Esophagus muscularis mucosa (tissue), 4 donors: ENCODE results near the gene CTNNA2. TPM values are rescaled to one million over a fixed set of nuclear protein-coding genes. Genes with fewer than 3 reads are reported as not detected.
"Not testable (repeated sequence)": the region's sequence is repeated elsewhere in the genome, so short reads cannot be mapped to it uniquely, and the experiment has no call there.

Experiments used
- DNase-seq: peaks from one replicate; pipeline ENCODE4 v3.0.0-alpha.2; 2017; ENCODE audit errors: extremely low spot score
- H3K27ac ChIP-seq, 4 donors: fragments of 200-600 bp; sonication (generic); replicated peaks in 1 of 4; 1 replicate in 3 of 4; 2 replicates in 1 of 4; pipeline ENCODE4 v1.5.1; 2016 to 2019; ENCODE audit warnings: mild to moderate bottlenecking in 1 of 4
- H3K27me3 ChIP-seq, 4 donors: fragments of 200-600 bp; sonication (generic); one replicate each; pipeline versions ENCODE4 v1.5.1 to v1.6.0; 2016 to 2019
- H3K36me3 ChIP-seq, 4 donors: fragments of 200-600 bp; sonication (generic); one replicate each; pipeline ENCODE4 v1.5.1; 2016 to 2019
- H3K4me1 ChIP-seq, 4 donors: fragments of 200-600 bp; sonication (generic); one replicate each; pipeline ENCODE4 v1.5.1; 2016 to 2019
- H3K4me3 ChIP-seq, 4 donors: fragments of 200-600 bp; sonication (generic); 1 replicate in 2 of 4; 2 replicates in 2 of 4; pipeline ENCODE4 v1.5.1; 2016 to 2019; ENCODE audit warnings: mild to moderate bottlenecking in 4 of 4, moderate library complexity in 1 of 4
- H3K9me3 ChIP-seq, 4 donors: fragments of 200-600 bp; sonication (generic); 1 replicate in 3 of 4; 2 replicates in 1 of 4; pipeline ENCODE4 v1.5.1; 2016 to 2019
- EP300 ChIP-seq: sonication (generic); formaldehyde crosslinking; IDR thresholded peaks from one replicate; pipeline ENCODE4 v1.6.1; 2017; ENCODE audit warnings: antibody characterized with exemption
- POLR2A ChIP-seq: fragments of 450-650 bp; IDR thresholded peaks from one replicate; pipeline ENCODE4 v1.6.1; 2017; ENCODE audit warnings: antibody characterized with exemption, moderate library complexity, mild to moderate bottlenecking, low read depth
- POLR2AphosphoS5 ChIP-seq, 2 donors: sonication (generic); formaldehyde crosslinking; IDR thresholded peaks; one replicate each; pipeline ENCODE4 v1.6.1; 2017; ENCODE audit warnings: antibody characterized with exemption in 2 of 2
- WGBS: methylation state at CpG from one replicate; pipeline ENCODE4 v1.1.5; 2018; 5-methylcytosine and 5-hydroxymethylcytosine counted together
- intact Hi-C: fragments of 100-400 bp; cut with DNase I; formaldehyde crosslinking; loops from one replicate; pipeline ENCODE4 v1.15.1; 2023
- total RNA-seq, 4 donors: library from RNA; depleted of rRNA; stranded (reverse); fragments of >200 nt; gene quantifications; one replicate each; pipeline versions ENCODE4 v1.1.0 to v1.2.1, GENCODE V29; 2016
- TF ChIP-seq, protein P1 (sequence below), 3 experiments: fragments of 200-600 bp in 2 of 3; fragments of 450-650 bp in 1 of 3; sonication (generic) in 2 of 3; IDR thresholded peaks; one replicate each; pipeline ENCODE4 v1.5.1; 2017 to 2019; ENCODE audit warnings: antibody characterized with exemption in 3 of 3, mild to moderate bottlenecking in 2 of 3, moderate library complexity in 1 of 3

The CTNNA2 gene
- total RNA-seq, 4 donors from 2014 or later = 0.42 to 2.5 (median 1.1) TPM

DNA sequence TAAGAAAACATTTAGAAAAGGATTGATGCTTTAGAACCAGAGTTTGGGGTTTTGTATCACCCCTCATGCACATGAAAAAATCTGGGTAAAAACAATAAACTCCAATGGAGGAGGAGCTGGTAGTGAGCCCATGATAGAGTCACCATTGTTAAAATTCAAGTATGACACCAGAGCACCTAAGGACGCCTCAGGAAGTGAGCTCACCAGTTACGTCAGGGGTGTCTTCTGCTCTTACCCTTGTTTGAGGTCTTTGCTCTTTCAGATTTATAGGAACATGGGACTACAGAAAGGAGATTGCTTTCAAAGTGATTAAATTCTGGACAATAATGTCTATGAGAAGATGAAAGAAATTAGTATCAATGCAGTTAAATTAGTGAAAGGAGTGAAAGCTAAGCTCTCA, 685.2 kb downstream of the CTNNA2 start:
- WGBS = 82% methylated on average over 2 of the region's 2 CpGs
- intact Hi-C loops = no loop called here
- Histone ChIP-seq H3K4me1 (no peaks in the 10 kb centered on the region), H3K4me3 (no peak overlapping the region), H3K27ac (no peak overlapping the region), H3K36me3 (no peaks in the 10 kb centered on the region), H3K9me3 (no peaks in the 10 kb centered on the region), H3K27me3 (no peaks in the 10 kb centered on the region)
- no peak for DNase-seq
- TF ChIP-seq, protein P1, sequence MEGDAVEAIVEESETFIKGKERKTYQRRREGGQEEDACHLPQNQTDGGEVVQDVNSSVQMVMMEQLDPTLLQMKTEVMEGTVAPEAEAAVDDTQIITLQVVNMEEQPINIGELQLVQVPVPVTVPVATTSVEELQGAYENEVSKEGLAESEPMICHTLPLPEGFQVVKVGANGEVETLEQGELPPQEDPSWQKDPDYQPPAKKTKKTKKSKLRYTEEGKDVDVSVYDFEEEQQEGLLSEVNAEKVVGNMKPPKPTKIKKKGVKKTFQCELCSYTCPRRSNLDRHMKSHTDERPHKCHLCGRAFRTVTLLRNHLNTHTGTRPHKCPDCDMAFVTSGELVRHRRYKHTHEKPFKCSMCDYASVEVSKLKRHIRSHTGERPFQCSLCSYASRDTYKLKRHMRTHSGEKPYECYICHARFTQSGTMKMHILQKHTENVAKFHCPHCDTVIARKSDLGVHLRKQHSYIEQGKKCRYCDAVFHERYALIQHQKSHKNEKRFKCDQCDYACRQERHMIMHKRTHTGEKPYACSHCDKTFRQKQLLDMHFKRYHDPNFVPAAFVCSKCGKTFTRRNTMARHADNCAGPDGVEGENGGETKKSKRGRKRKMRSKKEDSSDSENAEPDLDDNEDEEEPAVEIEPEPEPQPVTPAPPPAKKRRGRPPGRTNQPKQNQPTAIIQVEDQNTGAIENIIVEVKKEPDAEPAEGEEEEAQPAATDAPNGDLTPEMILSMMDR (IDR thresholded peaks at IDR 0.05) = no peak
- no peak for TF ChIP-seq EP300

GRCh38 chr2:80199504-80199903, 686.7 kb downstream of the CTNNA2 start:
- Histone ChIP-seq H3K36me3 (no peaks in the 10 kb centered on the region), H3K27me3 (no peaks in the 10 kb centered on the region), H3K27ac (no peak overlapping the region), H3K9me3 (peaks cover 0 to 5% (median 0%) of the 10 kb centered on the region in 4 donors), H3K4me1 (no peaks in the 10 kb centered on the region), H3K4me3 (no peak overlapping the region)
- no peak for DNase-seq
- intact Hi-C loops = no loop called here
- no peak for TF ChIP-seq EP300
- no peak for TF ChIP-seq POLR2AphosphoS5 (IDR thresholded peaks at IDR 0.05)
- TF ChIP-seq, protein P1 (IDR thresholded peaks at IDR 0.05) = no peak
- no peak for TF ChIP-seq POLR2A

DNA sequence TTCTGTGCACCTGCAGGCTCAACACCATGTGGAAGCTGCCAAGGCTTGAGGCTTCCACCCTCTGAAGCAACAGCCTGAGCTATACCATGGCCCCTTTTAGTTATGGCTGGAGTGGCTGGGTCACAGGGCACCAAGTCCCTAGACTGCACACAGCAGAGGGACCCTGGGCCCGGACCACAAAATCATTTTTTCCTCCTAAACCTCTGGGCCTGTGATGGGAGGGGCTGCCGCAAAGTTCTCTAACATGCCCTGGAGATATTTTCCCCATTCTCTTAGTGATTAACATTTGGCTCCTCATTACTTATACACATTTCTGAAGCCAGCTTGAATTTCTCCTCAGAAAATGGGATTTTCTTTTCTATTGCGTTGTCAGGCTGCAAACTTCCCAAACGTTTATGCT, 691.1 kb downstream of the CTNNA2 start:
- H3K4me3 ChIP-seq, H3K9me3 ChIP-seq, H3K36me3 ChIP-seq, H3K4me1 ChIP-seq, H3K27me3 ChIP-seq, H3K27ac ChIP-seq, intact Hi-C loops: not testable (repeated sequence)
- peak; percentile 4 for DNase-seq
- WGBS = 94% methylated on average over 4 of the region's 4 CpGs

GRCh38 chr2:80205498-80205897, 692.6 kb downstream of the CTNNA2 start:
- Histone ChIP-seq H3K4me3 (no peak overlapping the region), H3K4me1 (no peaks in the 10 kb centered on the region), H3K36me3 (no peaks in the 10 kb centered on the region), H3K27me3 (no peaks in the 10 kb centered on the region), H3K27ac (no peak overlapping the region), H3K9me3 (peaks cover 0 to 5% (median 0%) of the 10 kb centered on the region in 4 donors)
- TF ChIP-seq EP300 (no peak), POLR2AphosphoS5 (IDR thresholded peaks at IDR 0.05) (no peak), POLR2A (no peak)
- TF ChIP-seq, protein P1 (IDR thresholded peaks at IDR 0.05) = no peak
- intact Hi-C loops = no loop called here
- no peak for DNase-seq
- 53% methylated on average over 2 of the region's 2 CpGs for WGBS

GRCh38 chr2:80209458-80209857, 696.6 kb downstream of the CTNNA2 start:
- intact Hi-C loops = no loop called here
- Histone ChIP-seq H3K36me3 (no peaks in the 10 kb centered on the region), H3K9me3 (no peaks in the 10 kb centered on the region), H3K27me3 (no peaks in the 10 kb centered on the region), H3K27ac (no peak overlapping the region), H3K4me3 (no peak overlapping the region), H3K4me1 (no peaks in the 10 kb centered on the region)
- WGBS = 92% methylated on average over 5 of the region's 5 CpGs
- TF ChIP-seq EP300 = no peak
- TF ChIP-seq, protein P1 (IDR thresholded peaks at IDR 0.05) = no peak
- no peak for TF ChIP-seq POLR2AphosphoS5 (IDR thresholded peaks at IDR 0.05)
- TF ChIP-seq POLR2A = no peak
- no peak for DNase-seq
